SKM-1 (cell line): ENCODE measurements around the gene MYO9A.

Source experiments
- DNase-seq: peaks from one replicate; lab custom pipeline; 2025; ENCODE audit not compliant: unreplicated experiment; lab: John Stamatoyannopoulos, UW

Gene MYO9A

GRCh38 chr15:71791975-71792374 lies 326.0 kb downstream of the MYO9A start:
- no peak for DNase-seq

GRCh38 chr15:71790081-71790480 lies 327.9 kb downstream of the MYO9A start:
- no peak for DNase-seq

- no peak for DNase-seq
Measured at GRCh38 chr15:71789616-71790015, 328.3 kb downstream of the MYO9A start.

- DNase-seq: no peak
Measured at GRCh38 chr15:71788646-71789579, 329.0 kb downstream of the MYO9A start.

GRCh38 chr15:71786673-71787072 lies 331.3 kb downstream of the MYO9A start:
- no peak for DNase-seq

- no peak for DNase-seq
Measured at GRCh38 chr15:71785996-71786395, 332.0 kb downstream of the MYO9A start.

- DNase-seq: no peak
Measured at GRCh38 chr15:71784719-71785118, 333.2 kb downstream of the MYO9A start.

GRCh38 chr15:71782422-71783165 lies 335.4 kb downstream of the MYO9A start:
- no peak for DNase-seq

GRCh38 chr15:71781965-71782265 lies 336.0 kb downstream of the MYO9A start:
- no peak for DNase-seq

GRCh38 chr15:71781179-71781964 lies 336.6 kb downstream of the MYO9A start:
- no peak for DNase-seq

- DNase-seq: peak; percentile 47
Measured at GRCh38 chr15:71780115-71780976, 337.6 kb downstream of the MYO9A start.

- no peak for DNase-seq
Measured at GRCh38 chr15:71779073-71779797, 338.7 kb downstream of the MYO9A start.

- DNase-seq: no peak
Measured at GRCh38 chr15:71777216-71777943, 340.6 kb downstream of the MYO9A start.

- DNase-seq: no peak
Measured at GRCh38 chr15:71776304-71776703, 341.6 kb downstream of the MYO9A start.

- DNase-seq: no peak
Measured at GRCh38 chr15:71775856-71776255, 342.1 kb downstream of the MYO9A start.

- DNase-seq: no peak
Measured at GRCh38 chr15:71773206-71773859, 344.6 kb downstream of the MYO9A start.
